Chondrocyte (in vitro differentiated cells): Measurements from ENCODE around the gene ZNF483. TPM values are rescaled to one million over a fixed set of nuclear protein-coding genes. Genes with fewer than 3 reads are reported as not detected.

Source experiments
- DNase-seq: peaks from one replicate; pipeline ENCODE4 v3.0.0; 2021; ENCODE audit warnings: mixed read lengths, low spot score
- H3K27ac Mint-ChIP-seq: one replicate; pipeline ENCODE4 v1.8.0; 2021; ENCODE audit warnings: mild to moderate bottlenecking, moderate library complexity, mixed read lengths; ENCODE audit not compliant: unreplicated experiment
- H3K27me3 Mint-ChIP-seq: 2 replicates; pipeline ENCODE4 v1.8.0; 2021; ENCODE audit warnings: low read depth, mixed read lengths
- H3K36me3 Mint-ChIP-seq: 2 replicates; pipeline ENCODE4 v1.8.0; 2021; ENCODE audit warnings: low read depth, mixed read lengths
- H3K4me1 Mint-ChIP-seq: 2 replicates; pipeline ENCODE4 v1.8.0; 2021; ENCODE audit warnings: low read depth, mild to moderate bottlenecking, mixed read lengths
- H3K4me3 Mint-ChIP-seq: one replicate; pipeline ENCODE4 v1.8.0; 2021; ENCODE audit warnings: mild to moderate bottlenecking, moderate library complexity, mixed read lengths; ENCODE audit not compliant: unreplicated experiment
- H3K9me3 Mint-ChIP-seq: 2 replicates; pipeline ENCODE4 v1.8.0; 2021; ENCODE audit warnings: low read depth, mixed read lengths
- total RNA-seq: library from RNA; stranded (reverse); gene quantifications from 3 replicates; pipeline ENCODE4 v1.2.1, GENCODE V29; 2021
- TF ChIP-seq, protein P1 (sequence below): fragments of 200-600 bp; sonication (generic); IDR thresholded peaks from 2 replicates; pipeline ENCODE4 v1.5.0; 2021; ENCODE audit warnings: antibody characterized with exemption, mild to moderate bottlenecking, moderate library complexity

Gene ZNF483
- total RNA-seq, 1 donor from 2014 or later, result 2.4 TPM

DNA sequence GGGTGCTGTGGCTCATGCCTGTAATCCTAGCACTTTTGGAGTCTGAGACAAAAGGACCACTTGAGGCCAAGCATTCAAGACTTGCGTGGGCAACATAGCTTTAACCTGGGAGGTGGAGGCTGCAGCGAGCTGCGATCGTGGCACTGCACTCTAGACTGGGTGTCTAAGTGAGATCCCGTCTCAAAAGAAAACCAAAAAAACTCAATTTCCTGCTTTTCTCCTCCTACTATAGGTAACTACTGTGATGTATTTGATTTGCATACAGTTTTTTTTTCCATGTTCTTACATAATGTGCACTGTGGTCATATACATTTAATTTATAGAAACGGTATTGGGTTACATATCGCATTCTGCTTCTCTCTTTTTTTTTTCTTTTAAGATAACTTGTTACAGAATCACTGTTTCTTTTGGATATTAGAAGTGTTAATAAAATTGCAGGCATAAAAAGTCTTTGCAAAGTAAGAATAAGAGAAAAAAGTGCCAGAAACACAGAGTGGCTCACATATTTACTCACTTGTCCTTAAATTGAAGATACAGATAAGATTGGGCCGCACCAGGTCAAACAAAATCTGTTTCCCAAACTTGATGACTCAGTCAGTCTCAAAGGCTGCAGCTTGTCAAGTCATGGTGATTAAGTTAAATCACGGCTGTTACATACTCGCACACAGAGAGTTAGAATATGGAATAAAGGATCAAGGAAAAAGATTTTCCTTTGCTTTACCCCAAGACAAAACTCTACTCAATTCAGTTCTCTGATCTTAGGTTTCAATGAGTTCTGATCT is 76.4 kb downstream of the ZNF483 start:
- TF ChIP-seq, protein P1, sequence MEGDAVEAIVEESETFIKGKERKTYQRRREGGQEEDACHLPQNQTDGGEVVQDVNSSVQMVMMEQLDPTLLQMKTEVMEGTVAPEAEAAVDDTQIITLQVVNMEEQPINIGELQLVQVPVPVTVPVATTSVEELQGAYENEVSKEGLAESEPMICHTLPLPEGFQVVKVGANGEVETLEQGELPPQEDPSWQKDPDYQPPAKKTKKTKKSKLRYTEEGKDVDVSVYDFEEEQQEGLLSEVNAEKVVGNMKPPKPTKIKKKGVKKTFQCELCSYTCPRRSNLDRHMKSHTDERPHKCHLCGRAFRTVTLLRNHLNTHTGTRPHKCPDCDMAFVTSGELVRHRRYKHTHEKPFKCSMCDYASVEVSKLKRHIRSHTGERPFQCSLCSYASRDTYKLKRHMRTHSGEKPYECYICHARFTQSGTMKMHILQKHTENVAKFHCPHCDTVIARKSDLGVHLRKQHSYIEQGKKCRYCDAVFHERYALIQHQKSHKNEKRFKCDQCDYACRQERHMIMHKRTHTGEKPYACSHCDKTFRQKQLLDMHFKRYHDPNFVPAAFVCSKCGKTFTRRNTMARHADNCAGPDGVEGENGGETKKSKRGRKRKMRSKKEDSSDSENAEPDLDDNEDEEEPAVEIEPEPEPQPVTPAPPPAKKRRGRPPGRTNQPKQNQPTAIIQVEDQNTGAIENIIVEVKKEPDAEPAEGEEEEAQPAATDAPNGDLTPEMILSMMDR, result no peak
- DNase-seq, result no peak
- H3K4me3 Mint-ChIP-seq, result no peak overlapping the region

DNA sequence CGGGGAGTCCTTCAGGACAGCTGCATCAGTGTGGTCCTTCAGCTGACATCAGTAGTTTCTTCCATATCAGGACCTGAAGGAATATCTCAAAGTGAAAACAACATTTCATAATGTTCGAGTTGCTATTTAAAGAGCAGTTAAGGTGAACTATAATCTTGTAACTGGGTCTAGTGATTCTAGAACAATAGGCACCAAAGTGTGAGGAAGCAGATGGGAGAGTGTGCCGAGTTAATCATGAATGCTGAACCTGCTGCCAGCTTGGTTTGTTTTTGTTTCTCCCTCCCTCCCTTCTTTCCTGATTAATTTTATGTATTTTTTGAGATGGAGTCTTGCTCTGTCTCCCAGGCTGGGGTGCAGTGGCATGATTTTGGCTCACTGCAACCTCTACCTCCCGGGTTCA is 78.1 kb downstream of the ZNF483 start:
- H3K4me1 Mint-ChIP-seq, result peaks cover 27% of the 10 kb centered on the region
- H3K4me3 Mint-ChIP-seq, result no peak overlapping the region
- H3K9me3 Mint-ChIP-seq, result no peaks in the 10 kb centered on the region
- DNase-seq, result no peak
- no peaks in the 10 kb centered on the region for H3K36me3 Mint-ChIP-seq
- peaks cover 2% of the 10 kb centered on the region for H3K27me3 Mint-ChIP-seq
- TF ChIP-seq, protein P1, result no peak
- no peak overlapping the region for H3K27ac Mint-ChIP-seq

More for the DNA sequence above, 76.4 kb downstream of the ZNF483 start:
- H3K9me3 Mint-ChIP-seq, result peaks cover 3% of the 10 kb centered on the region
- H3K27ac Mint-ChIP-seq, result no peak overlapping the region
- peaks cover 2% of the 10 kb centered on the region for H3K36me3 Mint-ChIP-seq
- H3K4me1 Mint-ChIP-seq, result peaks cover 32% of the 10 kb centered on the region
- peaks cover 2% of the 10 kb centered on the region for H3K27me3 Mint-ChIP-seq

DNA sequence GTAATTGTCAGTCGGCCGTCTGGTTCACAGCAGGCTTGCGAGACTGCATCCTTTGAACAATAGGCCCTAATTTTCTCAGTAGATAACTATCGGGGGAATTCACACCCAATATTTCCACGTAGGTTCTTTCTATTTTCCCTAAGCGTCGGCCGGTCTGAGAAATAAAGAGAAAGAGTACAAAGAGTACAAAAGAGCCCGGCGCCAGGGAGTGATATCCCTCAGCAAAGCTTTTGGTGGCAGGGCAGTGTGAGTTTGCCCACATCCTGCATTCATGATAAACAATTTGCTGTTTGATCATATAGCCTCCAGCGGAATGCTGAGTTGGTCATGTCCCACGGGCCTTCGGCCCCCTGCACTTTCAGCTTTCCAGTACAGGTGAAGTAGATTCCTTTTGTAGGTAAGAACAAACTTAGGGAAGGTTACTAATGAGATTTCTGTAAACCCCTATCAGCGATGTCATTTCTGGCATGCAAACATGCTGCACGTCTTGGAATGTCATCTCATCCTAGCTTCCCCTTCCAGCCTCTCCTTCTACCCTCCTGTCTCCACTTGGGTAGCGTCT is 79.2 kb downstream of the ZNF483 start:
- H3K36me3 Mint-ChIP-seq, result no peaks in the 10 kb centered on the region

DNA sequence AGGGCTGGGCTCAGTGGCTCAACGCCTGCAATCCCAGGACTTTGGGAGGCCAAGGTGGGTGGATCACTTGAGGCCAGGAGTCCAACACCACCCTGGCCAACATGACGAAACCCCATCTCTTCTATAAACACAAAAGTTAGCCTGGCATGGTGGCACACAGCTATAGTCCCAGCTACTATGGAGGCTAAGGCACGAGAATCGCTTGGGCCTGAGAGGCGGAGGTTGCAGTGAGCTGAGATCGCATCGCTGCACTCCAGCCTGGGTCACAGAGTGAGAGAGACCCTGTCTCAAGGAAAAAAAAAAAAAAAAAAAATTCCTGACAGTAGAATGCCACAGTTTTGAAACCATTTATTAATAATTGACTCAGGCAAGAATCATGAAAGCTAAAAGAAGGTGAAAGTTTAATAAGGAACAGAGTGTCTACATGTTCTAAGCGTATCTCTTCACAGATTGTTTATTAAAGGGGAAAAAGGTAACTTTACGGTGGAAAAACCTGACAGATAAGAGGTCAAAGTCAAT is 80.1 kb downstream of the ZNF483 start:
- TF ChIP-seq, protein P1, result no peak
- H3K27me3 Mint-ChIP-seq, result peaks cover 2% of the 10 kb centered on the region
- no peaks in the 10 kb centered on the region for H3K9me3 Mint-ChIP-seq
- no peaks in the 10 kb centered on the region for H3K36me3 Mint-ChIP-seq
- H3K27ac Mint-ChIP-seq, result no peak overlapping the region
- no peak for DNase-seq
- H3K4me1 Mint-ChIP-seq, result peaks cover 10% of the 10 kb centered on the region
- no peak overlapping the region for H3K4me3 Mint-ChIP-seq

More for the DNA sequence above, 79.2 kb downstream of the ZNF483 start:
- Mint-ChIP-seq H3K9me3 (no peaks in the 10 kb centered on the region), H3K27ac (no peak overlapping the region), H3K4me3 (no peak overlapping the region), H3K27me3 (peaks cover 2% of the 10 kb centered on the region), H3K4me1 (peaks cover 17% of the 10 kb centered on the region)
- no peak for DNase-seq
- TF ChIP-seq, protein P1, result no peak

DNA sequence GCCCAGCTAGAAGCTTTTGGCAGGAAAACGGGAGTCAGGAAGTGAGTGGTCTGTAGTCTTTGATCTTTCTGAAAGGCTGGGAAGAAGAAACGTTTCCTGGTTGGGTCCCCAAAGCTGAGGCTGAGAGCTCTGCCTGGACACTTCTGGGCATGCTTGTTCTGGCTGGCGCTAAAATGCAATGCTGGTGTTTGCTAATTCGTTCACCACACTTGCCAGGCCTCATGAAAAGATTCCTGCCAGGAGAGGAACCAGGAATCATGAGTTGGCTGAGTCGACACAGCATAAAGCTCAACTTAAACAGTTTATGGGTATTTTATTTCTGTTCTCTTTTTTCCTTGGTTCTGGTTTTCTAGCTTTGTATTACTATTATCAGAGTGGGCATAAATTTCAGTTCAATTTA is 85.2 kb downstream of the ZNF483 start:
- Mint-ChIP-seq H3K36me3 (no peaks in the 10 kb centered on the region), H3K4me3 (no peak overlapping the region), H3K27me3 (peaks cover 2% of the 10 kb centered on the region), H3K27ac (no peak overlapping the region), H3K4me1 (peaks cover 7% of the 10 kb centered on the region), H3K9me3 (no peaks in the 10 kb centered on the region)
- TF ChIP-seq, protein P1, result no peak
- DNase-seq, result no peak
